K562 (cell line): ENCODE data around the gene UMODL1. TPM values are rescaled to one million over a fixed set of nuclear protein-coding genes. Genes with fewer than 3 reads are reported as not detected.

Experiments used
- BRD9 ChIP-seq: fragments of 450-650 bp; IDR thresholded peaks from 2 replicates; pipeline ENCODE4 v1.6.1; 2018; ENCODE audit warnings: low read depth; ENCODE audit not compliant: partially characterized antibody
- ESRRA ChIP-seq: fragments of 450-650 bp; IDR thresholded peaks from 2 replicates; pipeline ENCODE4 v1.6.1; 2014; ENCODE audit warnings: low read depth, mild to moderate bottlenecking, moderate library complexity, borderline replicate concordance
- GABPB2 ChIP-seq: fragments of 250-450 bp; sonication (Bioruptor Pico); conservative IDR thresholded peaks from 2 replicates; pipeline ENCODE4 v1.5.1; 2021; ENCODE audit warnings: mild to moderate bottlenecking
- HMG20A ChIP-seq: fragments of 450-650 bp; formaldehyde crosslinking; conservative IDR thresholded peaks from 2 replicates; pipeline ENCODE4 v1.4.0; 2020; ENCODE audit warnings: mild to moderate bottlenecking, mixed read lengths
- IRF9 ChIP-seq: fragments of 450-650 bp; IDR thresholded peaks from 2 replicates; pipeline ENCODE4 v1.6.1; 2016; ENCODE audit warnings: missing biosample characterization, missing genetic modification characterization
- JUND ChIP-seq, 2 experiments: IDR thresholded peaks; 2 replicates in 1 of 2; 3 replicates in 1 of 2; pipeline ENCODE4 v1.6.1; 2011; ENCODE audit warnings: borderline replicate concordance in 2 of 2, low read depth in 2 of 2, low read length in 2 of 2, improper control_type of control experiment in 1 of 2, missing biosample characterization in 1 of 2, missing genetic modification characterization in 1 of 2, missing genetic modification reagents in 1 of 2
- KAT2B ChIP-seq: IDR thresholded peaks from one replicate; pipeline ENCODE4 v1.6.1; 2012; ENCODE audit warnings: low read depth, mild to moderate bottlenecking, control low read depth, inconsistent platforms, low read length, moderate library complexity
- KDM5B ChIP-seq: fragments of 200-600 bp; sonication (generic); IDR thresholded peaks from 2 replicates; pipeline ENCODE4 v1.6.1; 2012; ENCODE audit warnings: low read depth, mild to moderate bottlenecking, moderate library complexity, low read length, control low read depth, inconsistent platforms; ENCODE audit not compliant: insufficient replicate concordance
- KLF10 ChIP-seq: fragments of 250-450 bp; sonication (Bioruptor Pico); IDR thresholded peaks from 2 replicates; pipeline ENCODE4 v1.6.1; 2021; ENCODE audit warnings: matching md5 sums
- NELFE ChIP-seq: IDR thresholded peaks from 2 replicates; pipeline ENCODE4 v1.6.1; 2011; ENCODE audit warnings: mild to moderate bottlenecking; ENCODE audit not compliant: insufficient read depth, insufficient read length
- PYGO2 ChIP-seq: fragments of 450-650 bp; IDR thresholded peaks from 2 replicates; pipeline ENCODE4 v1.6.1; 2016; ENCODE audit warnings: mild to moderate bottlenecking, missing genetic modification characterization, moderate library complexity, missing compliant biosample characterization
- RAD51 ChIP-seq: fragments of 450-650 bp; IDR thresholded peaks from 2 replicates; pipeline ENCODE4 v1.7.1; 2016; ENCODE audit warnings: low read depth, mild to moderate bottlenecking, borderline replicate concordance
- RBM14 ChIP-seq: fragments of 200-400 bp; formaldehyde crosslinking; IDR thresholded peaks from 2 replicates; pipeline ENCODE4 v1.6.1; 2018; ENCODE audit warnings: low read depth, mild to moderate bottlenecking, low read length, moderate library complexity, borderline replicate concordance; ENCODE audit not compliant: insufficient read depth
- TBL1XR1 ChIP-seq, 2 experiments: IDR thresholded peaks; 2 replicates each; pipeline ENCODE4 v1.6.1; 2012; ENCODE audit warnings: improper control_type of control experiment in 2 of 2, low read length in 2 of 2, mild to moderate bottlenecking in 1 of 2
- ZBED1 ChIP-seq: IDR thresholded peaks from 2 replicates; pipeline ENCODE4 v1.6.1; 2014
- ZBTB2 ChIP-seq: fragments of 450-650 bp; IDR thresholded peaks from 2 replicates; pipeline ENCODE4 v1.6.1; 2016; ENCODE audit warnings: antibody characterized with exemption
- ZKSCAN3 ChIP-seq: fragments of 250-450 bp; sonication (Bioruptor Pico); IDR thresholded peaks from 2 replicates; pipeline ENCODE4 v1.4.0; 2020
- ZNF217 ChIP-seq: sonication (generic); formaldehyde crosslinking; IDR thresholded peaks from 2 replicates; pipeline ENCODE4 v1.8.0; 2022; ENCODE audit warnings: mild to moderate bottlenecking, missing genetic modification reagents
- ZNF512 ChIP-seq: IDR thresholded peaks from 2 replicates; pipeline ENCODE4 v1.6.1; 2016; ENCODE audit warnings: missing genetic modification characterization, missing compliant biosample characterization
- ZNF778 ChIP-seq: fragments of 450-650 bp; formaldehyde crosslinking; IDR thresholded peaks from 2 replicates; pipeline ENCODE4 v1.4.0; 2020; ENCODE audit warnings: mild to moderate bottlenecking, moderate library complexity
- ZNF830 ChIP-seq: fragments of 250-450 bp; sonication (Bioruptor Pico); IDR thresholded peaks from 2 replicates; pipeline ENCODE4 v1.5.0; 2021; ENCODE audit warnings: mild to moderate bottlenecking
- polyA plus RNA-seq, 8 experiments: library from polyadenylated mRNA; depleted of rRNA in 4 of 8; stranded (reverse) in 5 of 8; unstranded in 3 of 8; fragments of >200 nt; fragmentation: Nextera tagmentation in 2 of 8; fragmentation: Illumina TruSeq in 1 of 8; extraction: Ambion mirVana in 2 of 8; extraction: Trizol in 1 of 8; gene quantifications; 2 replicates each; pipeline versions ENCODE4 v1.2.1 to v1.2.3, GENCODE V29; 2011 to 2014; ENCODE audit warnings: inconsistent platforms in 1 of 8, missing spikeins in 1 of 8
- total RNA-seq, 7 experiments: library from RNA; depleted of rRNA in 6 of 7; stranded (reverse); fragments of >200 nt in 6 of 7; fragmentation: Illumina TruSeq in 2 of 7; extraction: Trizol in 2 of 7; gene quantifications; 2 replicates each; pipeline versions ENCODE4 v1.2.1 to v1.2.3, GENCODE V29; 2011 to 2021; ENCODE audit warnings: low replicate concordance in 1 of 7
- TF ChIP-seq, protein P1 (sequence below): fragments of 250-450 bp; sonication (Bioruptor Pico); IDR thresholded peaks from 2 replicates; pipeline ENCODE4 v1.5.0; 2021; ENCODE audit warnings: mild to moderate bottlenecking, borderline replicate concordance

UMODL1 gene
- total and polyA plus RNA-seq, 9 of the 15 experiments (the other 6 are each of a cell fraction or from before 2014, with no cell fraction given) = not detected

DNA sequence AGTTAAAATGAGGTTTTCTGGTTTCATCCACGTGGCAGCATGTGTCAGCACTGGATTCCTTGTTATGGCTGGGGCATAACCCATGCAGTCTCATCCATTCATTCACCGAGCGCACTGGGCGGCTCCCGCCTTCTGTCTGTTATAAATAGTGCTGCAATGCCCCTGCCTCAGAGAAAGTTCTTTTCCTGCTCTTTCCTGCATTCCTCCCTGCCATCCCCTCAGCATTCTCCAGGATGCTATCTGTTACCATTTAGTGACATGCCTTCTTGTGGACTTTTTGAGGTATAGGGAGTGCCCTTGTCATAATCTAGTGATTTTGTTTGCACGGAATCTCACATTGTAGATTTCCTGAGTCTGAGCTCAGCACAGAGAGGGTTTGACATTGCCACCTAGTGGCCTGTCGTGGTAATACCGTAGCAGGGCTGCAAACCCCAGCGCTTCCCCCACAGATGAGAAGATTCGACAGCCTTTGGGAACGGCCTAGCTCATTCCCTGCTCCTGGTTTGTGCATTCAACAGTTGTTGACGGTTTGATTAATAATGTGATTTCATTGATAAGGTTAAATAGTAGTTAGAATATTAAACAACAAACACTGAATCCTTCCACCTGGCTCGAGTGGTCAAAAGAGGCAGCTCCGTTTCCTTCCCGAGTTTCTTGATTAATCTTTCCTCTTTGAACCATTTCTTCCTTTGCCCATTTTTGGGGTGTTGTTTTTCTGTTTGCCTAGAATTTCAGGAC lies 46.3 kb downstream of the UMODL1 start (continued):
- TF ChIP-seq, protein P1, sequence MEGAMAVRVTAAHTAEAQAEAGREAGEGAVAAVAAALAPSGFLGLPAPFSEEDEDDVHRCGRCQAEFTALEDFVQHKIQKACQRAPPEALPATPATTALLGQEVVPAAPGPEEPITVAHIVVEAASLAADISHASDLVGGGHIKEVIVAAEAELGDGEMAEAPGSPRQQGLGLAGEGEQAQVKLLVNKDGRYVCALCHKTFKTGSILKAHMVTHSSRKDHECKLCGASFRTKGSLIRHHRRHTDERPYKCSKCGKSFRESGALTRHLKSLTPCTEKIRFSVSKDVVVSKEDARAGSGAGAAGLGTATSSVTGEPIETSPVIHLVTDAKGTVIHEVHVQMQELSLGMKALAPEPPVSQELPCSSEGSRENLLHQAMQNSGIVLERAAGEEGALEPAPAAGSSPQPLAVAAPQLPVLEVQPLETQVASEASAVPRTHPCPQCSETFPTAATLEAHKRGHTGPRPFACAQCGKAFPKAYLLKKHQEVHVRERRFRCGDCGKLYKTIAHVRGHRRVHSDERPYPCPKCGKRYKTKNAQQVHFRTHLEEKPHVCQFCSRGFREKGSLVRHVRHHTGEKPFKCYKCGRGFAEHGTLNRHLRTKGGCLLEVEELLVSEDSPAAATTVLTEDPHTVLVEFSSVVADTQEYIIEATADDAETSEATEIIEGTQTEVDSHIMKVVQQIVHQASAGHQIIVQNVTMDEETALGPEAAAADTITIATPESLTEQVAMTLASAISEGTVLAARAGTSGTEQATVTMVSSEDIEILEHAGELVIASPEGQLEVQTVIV (CRISPR knock-in tag) = no peak
- TF ChIP-seq PYGO2 = no peak
- TF ChIP-seq BRD9 = no peak
- no peak for TF ChIP-seq ZNF512
- no peak for TF ChIP-seq ZNF830
- no peak for TF ChIP-seq NELFE
- no peak for TF ChIP-seq KAT2B
- TF ChIP-seq IRF9 (tag) = no peak
- TF ChIP-seq KDM5B = no peak
- TF ChIP-seq ESRRA = no peak; the same call in 1 of the 2 replicates
- no peak for TF ChIP-seq HMG20A (CRISPR knock-in tag)
- no peak for TF ChIP-seq ZBED1
- no peak for TF ChIP-seq ZBTB2
- peak in 1 of 2 experiments; percentile 20; a peak in 1 of 4 replicates for TF ChIP-seq TBL1XR1 (IDR thresholded peaks at IDR 0.05; ENCODE audit: low read length in 2 of 2)
- TF ChIP-seq ZNF778 (CRISPR knock-in tag) = no peak
- no peak for TF ChIP-seq GABPB2 (CRISPR knock-in tag)
- 0 out of 2 replicates have a peak, but pooled peaks have one; percentile 16 for TF ChIP-seq JUND (IDR thresholded peaks at IDR 0.05; ENCODE audit: borderline replicate concordance, low read depth, low read length)
- TF ChIP-seq JUND (tag; IDR thresholded peaks at IDR 0.05; ENCODE audit: borderline replicate concordance, low read depth, low read length) = no peak
- no peak for TF ChIP-seq RAD51
- no peak for TF ChIP-seq ZKSCAN3 (CRISPR knock-in tag)
- no peak for TF ChIP-seq KLF10 (CRISPR knock-in tag)
- no peak for TF ChIP-seq RBM14
- TF ChIP-seq ZNF217 (CRISPR knock-in tag) = no peak
